Common myeloid progenitor, CD34-positive (primary cell): ENCODE measurements around the gene ADGRB3.
A peak's percentile ranks its signal among the peaks of the same experiment; 100 is the strongest.
"Not testable (repeated sequence)": the region's sequence is repeated elsewhere in the genome, so short reads cannot be mapped to it uniquely, and the experiment has no call there.

Experiments
- CTCF ChIA-PET: fragments of 350-600 bp; sonication (Branson Sonifier 250); formaldehyde crosslinking; loops from one replicate; lab custom pipeline; 2021; ENCODE audit warnings: antibody characterized with exemption; lab: Charles Lee
- POLR2A ChIA-PET: fragments of 350-600 bp; sonication (Branson Sonifier 250); formaldehyde crosslinking; loops from one replicate; lab custom pipeline; 2021; ENCODE audit warnings: antibody characterized with exemption; lab: Charles Lee
- DNase-seq, 3 donors: peaks; one replicate each; pipeline versions ENCODE4 v3.0.0 to v3.0.0-alpha.2; 2013
- H3K27ac ChIP-seq, 2 experiments: 1 replicate in 1 of 2; 2 replicates in 1 of 2; pipeline ENCODE4 v1.7.0; 2013; ENCODE audit warnings: inconsistent platforms in 2 of 2, low read length in 2 of 2, mild to moderate bottlenecking in 2 of 2, low read depth in 1 of 2, moderate library complexity in 1 of 2; ENCODE audit not compliant: severe bottlenecking in 2 of 2, insufficient read depth in 1 of 2, poor library complexity in 1 of 2
- H3K27me3 ChIP-seq, 5 experiments: replicated peaks in 2 of 5; 1 replicate in 3 of 5; 2 replicates in 2 of 5; pipeline versions ENCODE4 v1.6.1 to v1.7.0; 2013; ENCODE audit warnings: low read length in 4 of 5, mild to moderate bottlenecking in 2 of 5, moderate library complexity in 2 of 5, inconsistent platforms in 1 of 5; ENCODE audit not compliant: insufficient read depth in 5 of 5, control insufficient read depth in 4 of 5
- H3K36me3 ChIP-seq, 4 experiments: 1 replicate in 2 of 4; 2 replicates in 2 of 4; pipeline versions ENCODE4 v1.6.1 to v1.7.0; 2013; ENCODE audit warnings: low read length in 3 of 4, control low read depth in 1 of 4, mild to moderate bottlenecking in 1 of 4; ENCODE audit not compliant: control insufficient read depth in 4 of 4, insufficient read depth in 4 of 4
- H3K4me1 ChIP-seq, 4 experiments: 1 replicate in 3 of 4; 2 replicates in 1 of 4; pipeline versions ENCODE4 v1.6.1 to v1.7.1; 2013; ENCODE audit warnings: low read length in 3 of 4, mild to moderate bottlenecking in 3 of 4, control low read depth in 1 of 4, inconsistent platforms in 1 of 4, moderate library complexity in 1 of 4; ENCODE audit not compliant: control insufficient read depth in 4 of 4, insufficient read depth in 4 of 4; ENCODE audit errors: control extremely low read depth in 1 of 4
- H3K4me3 ChIP-seq, 7 experiments: 1 replicate in 4 of 7; 2 replicates in 3 of 7; pipeline versions ENCODE4 v1.5.1 to v1.7.0; 2013; ENCODE audit warnings: mild to moderate bottlenecking in 7 of 7, low read length in 6 of 7, moderate library complexity in 6 of 7, inconsistent platforms in 2 of 7, low read depth in 2 of 7, control low read depth in 1 of 7; ENCODE audit not compliant: insufficient read depth in 4 of 7, control insufficient read depth in 1 of 7; ENCODE audit errors: extremely low read depth in 1 of 7
- H3K9me3 ChIP-seq, 5 experiments: 1 replicate in 4 of 5; 2 replicates in 1 of 5; pipeline versions ENCODE4 v1.6.1 to v1.7.1; 2013; ENCODE audit warnings: low read length in 4 of 5, mild to moderate bottlenecking in 2 of 5, inconsistent platforms in 1 of 5, low read depth in 1 of 5, moderate library complexity in 1 of 5; ENCODE audit not compliant: control insufficient read depth in 4 of 5, insufficient read depth in 2 of 5; ENCODE audit errors: control extremely low read depth in 1 of 5
- WGBS: methylation state at CpG from one replicate; pipeline ENCODE4 v1.1.5; 2013; ENCODE audit not compliant: insufficient coverage; 5-methylcytosine and 5-hydroxymethylcytosine counted together

ADGRB3 gene

DNA sequence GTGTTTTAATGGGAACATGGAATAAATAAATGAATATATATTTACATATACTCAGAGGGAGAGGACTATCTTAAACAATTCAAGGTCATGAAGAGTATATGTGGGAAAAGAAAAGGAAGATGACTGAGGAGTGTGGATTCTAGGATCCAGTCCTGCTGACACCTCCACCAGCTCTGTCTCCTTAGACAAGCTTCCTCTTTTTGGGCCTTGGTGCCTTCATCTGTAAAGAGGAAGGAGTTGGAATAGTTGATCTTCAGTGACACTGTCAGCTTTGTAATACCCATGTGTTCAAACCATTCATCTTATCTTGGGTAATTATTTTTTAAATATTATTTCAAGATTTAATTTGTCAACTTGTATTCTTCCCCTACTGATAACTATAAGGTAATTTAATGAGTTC, 338.0 kb downstream of the ADGRB3 start:
- ChIA-PET POLR2A (no interaction called here), CTCF (no interaction called here)
- no peak overlapping the region for H3K4me3 ChIP-seq
- no peaks in the 10 kb centered on the region for H3K27me3 ChIP-seq
- peaks cover 0 to 5% (median 2%) of the 10 kb centered on the region in 4 experiments for H3K4me1 ChIP-seq
- H3K9me3 ChIP-seq: no peaks in the 10 kb centered on the region
- H3K36me3 ChIP-seq: no peaks in the 10 kb centered on the region
- DNase-seq: peak in 2 of 3 donors; percentile 23 to 37
- no peak overlapping the region for H3K27ac ChIP-seq

DNA sequence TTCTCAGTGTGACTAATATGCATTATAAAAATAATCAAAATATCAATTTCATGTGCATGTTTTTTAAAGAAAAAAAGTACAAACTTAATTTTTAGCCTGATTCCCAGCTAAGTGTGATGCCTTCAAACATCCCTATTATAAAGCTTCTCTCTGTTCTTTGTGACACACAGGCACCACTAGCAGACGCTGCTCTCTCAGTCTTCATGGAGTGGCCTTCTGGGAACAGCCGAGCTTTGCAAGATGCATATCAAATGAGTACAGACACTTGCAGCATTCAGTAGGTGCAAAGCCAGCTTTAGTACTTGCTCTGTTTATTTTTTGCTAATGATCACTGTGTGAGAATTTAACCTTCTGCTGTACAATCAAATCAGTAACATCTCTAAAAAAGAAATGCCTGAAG, 340.0 kb downstream of the ADGRB3 start:
- ChIA-PET CTCF (no interaction called here), POLR2A (no interaction called here)
- WGBS: 92% methylated on average over 2 of the region's 2 CpGs
- no peak for DNase-seq
- no peaks in the 10 kb centered on the region for H3K27me3 ChIP-seq
- H3K4me3 ChIP-seq: no peak overlapping the region
- no peak overlapping the region for H3K27ac ChIP-seq
- no peaks in the 10 kb centered on the region for H3K4me1 ChIP-seq
- no peaks in the 10 kb centered on the region for H3K9me3 ChIP-seq
- H3K36me3 ChIP-seq: no peaks in the 10 kb centered on the region

DNA sequence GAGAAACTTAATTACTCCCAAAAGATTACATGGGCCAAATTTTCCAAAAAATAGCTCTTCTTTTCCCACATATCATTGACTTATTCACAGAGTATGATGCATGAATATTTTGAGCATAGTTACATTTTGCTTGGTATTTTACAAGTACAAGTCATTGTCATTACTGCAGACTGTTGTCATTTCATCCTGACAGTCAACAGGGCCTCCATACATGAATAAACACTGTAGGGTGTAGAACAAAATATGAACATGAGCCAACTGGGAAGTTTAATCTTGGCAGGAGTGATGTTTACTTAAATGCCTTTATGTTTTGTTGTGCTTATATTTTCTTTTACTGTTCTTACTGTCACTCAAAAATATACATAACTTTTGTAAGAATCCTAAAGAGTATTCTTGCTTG, 340.7 kb downstream of the ADGRB3 start:
- Histone ChIP-seq H3K9me3 (no peaks in the 10 kb centered on the region), H3K27me3 (no peaks in the 10 kb centered on the region), H3K4me1 (no peaks in the 10 kb centered on the region), H3K36me3 (no peaks in the 10 kb centered on the region), H3K4me3 (no peak overlapping the region), H3K27ac (no peak overlapping the region)
- DNase-seq: no peak
- POLR2A ChIA-PET: no interaction called here
- CTCF ChIA-PET: interaction anchor here (1.0 kb wide), 2 partner anchors 8 to 10 kb away, joined by 3 read pairs; no protein-coding TSS in a partner anchor

DNA sequence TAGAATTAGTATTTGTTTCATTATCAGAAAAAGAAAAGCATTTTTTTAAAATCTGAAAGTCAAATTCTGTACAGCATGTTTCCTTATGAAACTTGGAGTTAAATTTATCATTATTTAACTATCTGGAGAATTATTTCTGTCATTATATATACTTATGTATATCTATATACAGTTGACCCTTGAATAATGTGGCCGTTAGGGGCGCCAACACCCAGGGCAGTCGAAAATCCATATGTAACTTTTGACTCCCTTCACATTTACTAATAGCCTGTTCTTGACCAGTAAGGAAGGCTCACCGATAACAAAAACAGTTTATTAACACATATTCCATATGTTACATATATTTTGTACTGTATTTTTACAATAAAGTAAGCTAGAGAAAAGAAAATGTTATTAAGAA, 341.2 kb downstream of the ADGRB3 start:
- H3K9me3 ChIP-seq: no peaks in the 10 kb centered on the region
- ChIA-PET CTCF (interaction anchor here (1.0 kb wide), 2 partner anchors 8 to 11 kb away, joined by 3 read pairs; no protein-coding TSS in a partner anchor), POLR2A (no interaction called here)
- WGBS: no CpG with 5 or more reads among the region's 4 CpGs
- no peaks in the 10 kb centered on the region for H3K36me3 ChIP-seq
- H3K4me3 ChIP-seq: no peak overlapping the region
- H3K4me1 ChIP-seq: no peaks in the 10 kb centered on the region
- H3K27ac ChIP-seq: no peak overlapping the region
- DNase-seq: no peak
- no peaks in the 10 kb centered on the region for H3K27me3 ChIP-seq

DNA sequence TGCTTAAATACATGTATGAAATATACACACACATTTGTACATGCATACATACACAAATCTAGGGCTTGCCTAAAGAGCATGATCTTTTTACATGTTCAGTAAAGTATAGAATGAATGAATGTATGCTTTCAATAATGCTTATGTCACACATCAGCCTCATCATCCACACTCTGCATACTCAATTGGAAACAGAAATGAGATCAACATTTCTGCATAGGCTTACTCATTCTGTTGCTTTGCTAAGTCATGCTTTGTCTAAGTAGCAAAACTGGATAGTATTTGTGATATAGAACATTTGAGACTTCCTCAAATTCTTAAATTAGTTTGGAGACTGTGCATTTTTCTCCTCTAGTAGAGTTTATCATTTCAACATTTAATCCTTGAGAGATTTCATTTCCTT, 343.3 kb downstream of the ADGRB3 start:
- Histone ChIP-seq H3K9me3 (no peaks in the 10 kb centered on the region), H3K4me3 (no peak overlapping the region), H3K27me3 (no peaks in the 10 kb centered on the region), H3K36me3 (no peaks in the 10 kb centered on the region), H3K4me1 (no peaks in the 10 kb centered on the region), H3K27ac (no peak overlapping the region)
- ChIA-PET CTCF (no interaction called here), POLR2A (no interaction called here)
- peak in 2 of 3 donors; percentile 42 to 52 for DNase-seq

- H3K27me3 ChIP-seq, CTCF ChIA-PET: not testable (repeated sequence)
- WGBS: 98% methylated on average over 6 of the region's 7 CpGs
Measured at GRCh38 chr6:68981668-68982067, 346.6 kb downstream of the ADGRB3 start.

GRCh38 chr6:68988698-68989097, 353.6 kb downstream of the ADGRB3 start:
- CTCF ChIA-PET: no interaction called here
- H3K9me3 ChIP-seq: no peaks in the 10 kb centered on the region
- no peak overlapping the region for H3K27ac ChIP-seq
- H3K4me1 ChIP-seq: no peaks in the 10 kb centered on the region
- 100% methylated on average over 2 of the region's 2 CpGs for WGBS
- no peak for DNase-seq
- H3K4me3 ChIP-seq: no peak overlapping the region
- POLR2A ChIA-PET: no interaction called here
- peaks cover 0 to 4% (median 0%) of the 10 kb centered on the region in 5 experiments for H3K27me3 ChIP-seq
- H3K36me3 ChIP-seq: no peaks in the 10 kb centered on the region

More at GRCh38 chr6:68981668-68982067, 346.6 kb downstream of the ADGRB3 start:
- H3K9me3 ChIP-seq, DNase-seq, H3K36me3 ChIP-seq, H3K4me3 ChIP-seq, H3K27ac ChIP-seq, POLR2A ChIA-PET, H3K4me1 ChIP-seq: not testable (repeated sequence)
